Keratinocyte (primary cell): Measurements from ENCODE around the gene ASF1B. TPM values are rescaled to one million over a fixed set of nuclear protein-coding genes. Genes with fewer than 3 reads are reported as not detected.

ENCODE experiments used
- DNase-seq: peaks from one replicate; pipeline ENCODE4 v3.0.0-alpha.2; 2011; ENCODE audit warnings: low read depth, missing footprints, low spot score
- FAIRE-seq: peaks from 2 replicates; lab custom pipeline; 2011; peaks lifted over from hg19 to GRCh38; lab: Jason Lieb, UNC
- H2AFZ ChIP-seq: 2 replicates; pipeline ENCODE4 v1.6.0; 2012; ENCODE audit warnings: low read length, control low read depth, inconsistent platforms; ENCODE audit not compliant: control insufficient read depth
- H3K27ac ChIP-seq: 2 replicates; pipeline ENCODE4 v1.5.1; 2011; ENCODE audit warnings: low read length; ENCODE audit not compliant: control insufficient read depth, insufficient read depth
- H3K27me3 ChIP-seq: 3 replicates; pipeline ENCODE4 v1.6.0; 2011; ENCODE audit warnings: low read length; ENCODE audit not compliant: control insufficient read depth, insufficient read depth; ENCODE audit errors: extremely low read depth
- H3K36me3 ChIP-seq, 2 experiments: 2 replicates in 1 of 2; 3 replicates in 1 of 2; pipeline ENCODE4 v1.5.1; 2011; ENCODE audit warnings: low read length in 2 of 2, mild to moderate bottlenecking in 1 of 2; ENCODE audit not compliant: control insufficient read depth in 2 of 2, insufficient read depth in 2 of 2; ENCODE audit errors: extremely low read depth in 1 of 2
- H3K4me1 ChIP-seq: 3 replicates; pipeline ENCODE4 v1.5.1; 2011; ENCODE audit warnings: low read length; ENCODE audit not compliant: control insufficient read depth, insufficient read depth; ENCODE audit errors: extremely low read depth
- H3K4me2 ChIP-seq: 3 replicates; pipeline ENCODE4 v1.6.0; 2011; ENCODE audit warnings: low read depth, low read length; ENCODE audit not compliant: control insufficient read depth, insufficient read depth; ENCODE audit errors: extremely low read depth
- H3K4me3 ChIP-seq, 3 experiments: fragments of 200-600 bp in 1 of 3; sonication (generic) in 1 of 3; 2 replicates in 2 of 3; 3 replicates in 1 of 3; pipeline ENCODE4 v1.5.1; 2011 to 2016; ENCODE audit warnings: low read length in 3 of 3, mild to moderate bottlenecking in 3 of 3, control low read depth in 2 of 3, inconsistent platforms in 1 of 3, low read depth in 1 of 3, mixed read lengths in 1 of 3, mixed run types in 1 of 3, moderate library complexity in 1 of 3; ENCODE audit not compliant: control insufficient read depth in 2 of 3, insufficient read depth in 2 of 3; ENCODE audit errors: extremely low read depth in 1 of 3
- H3K79me2 ChIP-seq: 2 replicates; pipeline ENCODE4 v1.6.0; 2012; ENCODE audit warnings: low read length; ENCODE audit not compliant: control insufficient read depth, insufficient read depth
- H3K9ac ChIP-seq: 3 replicates; pipeline ENCODE4 v1.6.0; 2011; ENCODE audit warnings: low read length; ENCODE audit not compliant: control insufficient read depth, insufficient read depth; ENCODE audit errors: extremely low read depth
- H3K9me1 ChIP-seq: 3 replicates; pipeline ENCODE4 v1.6.0; 2011; ENCODE audit warnings: low read length; ENCODE audit not compliant: control insufficient read depth, insufficient read depth; ENCODE audit errors: extremely low read depth
- H3K9me3 ChIP-seq: 2 replicates; pipeline ENCODE4 v1.5.1; 2012; ENCODE audit warnings: low read depth, low read length; ENCODE audit not compliant: control insufficient read depth
- H4K20me1 ChIP-seq: 3 replicates; pipeline ENCODE4 v1.6.0; 2011; ENCODE audit warnings: low read length; ENCODE audit not compliant: control insufficient read depth, insufficient read depth; ENCODE audit errors: extremely low read depth
- EZH2 ChIP-seq: IDR thresholded peaks from one replicate; pipeline ENCODE4 v1.6.1; 2012; ENCODE audit warnings: inconsistent platforms, mild to moderate bottlenecking, low read length, moderate library complexity
- dilution Hi-C: fragments of 300-500 bp; cut with MboI; formaldehyde crosslinking; loops from one replicate; pipeline ENCODE4 v1.7.0; 2020; ENCODE audit warnings: low sequenced_read_pairs; ENCODE audit not compliant: extremely low pct_ligation_motif_present
- polyA plus RNA-seq, 5 experiments: library from polyadenylated mRNA; depleted of rRNA in 3 of 5; stranded (reverse) in 3 of 5; stranded (forward) in 1 of 5; unstranded in 1 of 5; fragments of >200 nt; gene quantifications; 1 replicate in 1 of 5; 2 replicates in 3 of 5; 3 replicates in 1 of 5; pipeline versions ENCODE4 v1.2.1 to v1.2.3, GENCODE V29; 2011 to 2012; ENCODE audit warnings: missing spikeins in 2 of 5, low read depth in 1 of 5, low replicate concordance in 1 of 5
- TF ChIP-seq, protein P1 (sequence below), 3 experiments: IDR thresholded peaks in 1 of 3; conservative IDR thresholded peaks in 1 of 3; optimal IDR thresholded peaks in 1 of 3; 2 replicates in 2 of 3; 3 replicates in 1 of 3; pipeline versions ENCODE3 to v1.5.1; 2011; ENCODE audit warnings: low read length in 3 of 3, mild to moderate bottlenecking in 3 of 3, moderate library complexity in 2 of 3, control low read depth in 1 of 3, inconsistent platforms in 1 of 3; ENCODE audit not compliant: insufficient read depth in 2 of 3; ENCODE audit errors: extremely low read depth in 1 of 3

ASF1B gene
- polyA plus RNA-seq, 1 donor (not counting 4 experiments of a cell fraction or from before 2014, with no cell fraction given), result 7.8 TPM

DNA sequence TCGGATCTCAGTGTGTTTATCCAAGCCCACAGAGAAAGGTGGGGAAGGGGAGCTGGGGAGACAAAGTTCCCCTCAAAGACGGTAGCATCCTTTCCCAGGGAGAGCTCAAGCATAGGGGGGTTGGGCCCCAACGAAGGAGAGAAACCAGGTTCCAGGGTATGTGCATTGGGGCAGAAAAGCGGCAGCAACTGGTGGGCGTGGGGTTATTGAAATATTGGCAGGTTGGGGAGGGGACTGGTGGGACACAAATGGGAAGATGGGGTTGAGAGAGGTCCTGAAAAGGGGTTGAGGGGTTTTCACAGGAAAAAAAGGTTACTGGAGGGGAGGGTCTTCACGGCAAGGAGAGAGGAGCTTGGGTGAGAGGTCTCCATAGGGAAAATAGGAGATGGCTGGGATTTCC lies 1.0 kb downstream of the ASF1B start:
- dilution Hi-C loops, result no loop called here
- Histone ChIP-seq H3K27ac (no peak overlapping the region), H3K4me1 (peaks cover 13% of the 10 kb centered on the region), H4K20me1 (no peaks in the 10 kb centered on the region), H3K9ac (peak overlapping the region; percentile 64), H3K36me3 (no peaks in the 10 kb centered on the region), H2AFZ (no peak overlapping the region), H3K4me2 (peak overlapping the region; percentile 86), H3K9me3 (no peaks in the 10 kb centered on the region), H3K4me3 (peak overlapping the region; percentile 71 to 73 (median 73)), H3K9me1 (peaks cover 2% of the 10 kb centered on the region), H3K79me2 (peaks cover 8% of the 10 kb centered on the region), H3K27me3 (no peaks in the 10 kb centered on the region)
- DNase-seq (no peak), FAIRE-seq (no peak)
- no peak for TF ChIP-seq EZH2
- TF ChIP-seq, protein P1, sequence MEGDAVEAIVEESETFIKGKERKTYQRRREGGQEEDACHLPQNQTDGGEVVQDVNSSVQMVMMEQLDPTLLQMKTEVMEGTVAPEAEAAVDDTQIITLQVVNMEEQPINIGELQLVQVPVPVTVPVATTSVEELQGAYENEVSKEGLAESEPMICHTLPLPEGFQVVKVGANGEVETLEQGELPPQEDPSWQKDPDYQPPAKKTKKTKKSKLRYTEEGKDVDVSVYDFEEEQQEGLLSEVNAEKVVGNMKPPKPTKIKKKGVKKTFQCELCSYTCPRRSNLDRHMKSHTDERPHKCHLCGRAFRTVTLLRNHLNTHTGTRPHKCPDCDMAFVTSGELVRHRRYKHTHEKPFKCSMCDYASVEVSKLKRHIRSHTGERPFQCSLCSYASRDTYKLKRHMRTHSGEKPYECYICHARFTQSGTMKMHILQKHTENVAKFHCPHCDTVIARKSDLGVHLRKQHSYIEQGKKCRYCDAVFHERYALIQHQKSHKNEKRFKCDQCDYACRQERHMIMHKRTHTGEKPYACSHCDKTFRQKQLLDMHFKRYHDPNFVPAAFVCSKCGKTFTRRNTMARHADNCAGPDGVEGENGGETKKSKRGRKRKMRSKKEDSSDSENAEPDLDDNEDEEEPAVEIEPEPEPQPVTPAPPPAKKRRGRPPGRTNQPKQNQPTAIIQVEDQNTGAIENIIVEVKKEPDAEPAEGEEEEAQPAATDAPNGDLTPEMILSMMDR (optimal IDR thresholded peaks at IDR 0.05 in 1 of 3, IDR thresholded peaks at IDR 0.05 in 1 of 3, conservative IDR thresholded peaks at IDR 0.05 in 1 of 3; ENCODE audit: extremely low read depth in 1 of 3, insufficient read depth in 2 of 3, low read length in 3 of 3), result no peak

DNA sequence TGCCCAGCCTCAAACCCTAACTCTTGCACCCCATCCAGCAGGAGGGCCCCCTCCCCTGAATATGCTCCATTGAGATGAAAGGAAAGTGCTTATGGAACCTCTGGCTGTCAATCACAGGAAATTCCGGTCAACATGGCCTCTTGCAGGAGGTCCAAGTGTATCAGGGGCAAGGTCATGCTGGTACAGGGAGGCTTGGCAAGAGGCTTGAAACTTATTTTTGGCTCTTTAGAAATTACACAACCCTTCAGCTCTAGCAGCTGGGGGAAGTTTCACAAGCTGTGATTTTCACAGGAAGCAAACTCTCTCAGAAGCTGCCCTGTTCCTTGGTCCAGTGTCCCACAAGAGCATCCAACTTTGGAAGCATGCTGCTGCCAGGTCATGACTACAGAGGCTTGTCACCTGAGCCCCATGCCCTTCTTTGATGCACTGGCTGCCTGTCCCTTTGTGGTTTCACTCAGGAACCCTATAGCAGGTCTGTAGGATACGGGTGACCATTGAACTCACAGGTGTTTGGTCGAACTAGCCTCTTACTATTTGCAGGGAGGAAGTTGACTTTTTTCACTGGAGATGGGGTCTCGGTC lies 8.4 kb downstream of the ASF1B start:
- DNase-seq (no peak), FAIRE-seq (no peak)
- no peak for TF ChIP-seq EZH2
- TF ChIP-seq, protein P1 (optimal IDR thresholded peaks at IDR 0.05 in 1 of 3, IDR thresholded peaks at IDR 0.05 in 1 of 3, conservative IDR thresholded peaks at IDR 0.05 in 1 of 3; ENCODE audit: extremely low read depth in 1 of 3, insufficient read depth in 2 of 3, low read length in 3 of 3), result no peak
- no peak overlapping the region for H3K9ac ChIP-seq
- H3K27ac ChIP-seq, result no peak overlapping the region
- no peaks in the 10 kb centered on the region for H3K9me1 ChIP-seq
- H4K20me1 ChIP-seq, result no peaks in the 10 kb centered on the region
- no peak overlapping the region for H2AFZ ChIP-seq
- dilution Hi-C loops, result no loop called here
- no peaks in the 10 kb centered on the region for H3K4me1 ChIP-seq
- H3K27me3 ChIP-seq, result no peaks in the 10 kb centered on the region
- peaks cover 0 to 5% of the 10 kb centered on the region in 2 experiments for H3K36me3 ChIP-seq
- H3K4me2 ChIP-seq, result no peak overlapping the region
- H3K9me3 ChIP-seq, result no peaks in the 10 kb centered on the region
- no peak overlapping the region for H3K4me3 ChIP-seq
- H3K79me2 ChIP-seq, result no peaks in the 10 kb centered on the region
